Measurements from ENCODE around the gene TMEM200B.

GRCh38 chr1:29162025-29162424, 38.3 kb upstream of the TMEM200B start:
- TF ChIP-seq EP300 (IDR thresholded peaks at IDR 0.05; ENCODE audit: borderline replicate concordance) (no peak), TAF1 (IDR thresholded peaks at IDR 0.05; ENCODE audit: low read depth) (no peak), YY1 (IDR thresholded peaks at IDR 0.05; ENCODE audit: low read depth) (no peak)
- TF ChIP-seq, protein P1, sequence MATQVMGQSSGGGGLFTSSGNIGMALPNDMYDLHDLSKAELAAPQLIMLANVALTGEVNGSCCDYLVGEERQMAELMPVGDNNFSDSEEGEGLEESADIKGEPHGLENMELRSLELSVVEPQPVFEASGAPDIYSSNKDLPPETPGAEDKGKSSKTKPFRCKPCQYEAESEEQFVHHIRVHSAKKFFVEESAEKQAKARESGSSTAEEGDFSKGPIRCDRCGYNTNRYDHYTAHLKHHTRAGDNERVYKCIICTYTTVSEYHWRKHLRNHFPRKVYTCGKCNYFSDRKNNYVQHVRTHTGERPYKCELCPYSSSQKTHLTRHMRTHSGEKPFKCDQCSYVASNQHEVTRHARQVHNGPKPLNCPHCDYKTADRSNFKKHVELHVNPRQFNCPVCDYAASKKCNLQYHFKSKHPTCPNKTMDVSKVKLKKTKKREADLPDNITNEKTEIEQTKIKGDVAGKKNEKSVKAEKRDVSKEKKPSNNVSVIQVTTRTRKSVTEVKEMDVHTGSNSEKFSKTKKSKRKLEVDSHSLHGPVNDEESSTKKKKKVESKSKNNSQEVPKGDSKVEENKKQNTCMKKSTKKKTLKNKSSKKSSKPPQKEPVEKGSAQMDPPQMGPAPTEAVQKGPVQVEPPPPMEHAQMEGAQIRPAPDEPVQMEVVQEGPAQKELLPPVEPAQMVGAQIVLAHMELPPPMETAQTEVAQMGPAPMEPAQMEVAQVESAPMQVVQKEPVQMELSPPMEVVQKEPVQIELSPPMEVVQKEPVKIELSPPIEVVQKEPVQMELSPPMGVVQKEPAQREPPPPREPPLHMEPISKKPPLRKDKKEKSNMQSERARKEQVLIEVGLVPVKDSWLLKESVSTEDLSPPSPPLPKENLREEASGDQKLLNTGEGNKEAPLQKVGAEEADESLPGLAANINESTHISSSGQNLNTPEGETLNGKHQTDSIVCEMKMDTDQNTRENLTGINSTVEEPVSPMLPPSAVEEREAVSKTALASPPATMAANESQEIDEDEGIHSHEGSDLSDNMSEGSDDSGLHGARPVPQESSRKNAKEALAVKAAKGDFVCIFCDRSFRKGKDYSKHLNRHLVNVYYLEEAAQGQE (IDR thresholded peaks at IDR 0.05; ENCODE audit: low read depth) = no peak

Measured in Ishikawa (cell line).